Choroid plexus epithelial cell (primary cell): ENCODE results near the gene TLR9.
"Not testable (repeated sequence)": the region's sequence is repeated elsewhere in the genome, so short reads cannot be mapped to it uniquely, and the experiment has no call there.

ENCODE experiments used
- DNase-seq: peaks from one replicate; pipeline ENCODE4 v3.0.0-alpha.2; 2010; ENCODE audit warnings: low read depth
- H3K4me3 ChIP-seq: 2 replicates; pipeline ENCODE4 v1.5.1; 2011; ENCODE audit warnings: low read depth, mild to moderate bottlenecking, control low read depth, low read length, moderate library complexity
- TF ChIP-seq, protein P1 (sequence below): conservative IDR thresholded peaks from 2 replicates; pipeline ENCODE4 v1.5.1; 2011; ENCODE audit warnings: low read depth, mild to moderate bottlenecking, control low read depth, inconsistent platforms, low read length, moderate library complexity

TLR9 gene

DNA sequence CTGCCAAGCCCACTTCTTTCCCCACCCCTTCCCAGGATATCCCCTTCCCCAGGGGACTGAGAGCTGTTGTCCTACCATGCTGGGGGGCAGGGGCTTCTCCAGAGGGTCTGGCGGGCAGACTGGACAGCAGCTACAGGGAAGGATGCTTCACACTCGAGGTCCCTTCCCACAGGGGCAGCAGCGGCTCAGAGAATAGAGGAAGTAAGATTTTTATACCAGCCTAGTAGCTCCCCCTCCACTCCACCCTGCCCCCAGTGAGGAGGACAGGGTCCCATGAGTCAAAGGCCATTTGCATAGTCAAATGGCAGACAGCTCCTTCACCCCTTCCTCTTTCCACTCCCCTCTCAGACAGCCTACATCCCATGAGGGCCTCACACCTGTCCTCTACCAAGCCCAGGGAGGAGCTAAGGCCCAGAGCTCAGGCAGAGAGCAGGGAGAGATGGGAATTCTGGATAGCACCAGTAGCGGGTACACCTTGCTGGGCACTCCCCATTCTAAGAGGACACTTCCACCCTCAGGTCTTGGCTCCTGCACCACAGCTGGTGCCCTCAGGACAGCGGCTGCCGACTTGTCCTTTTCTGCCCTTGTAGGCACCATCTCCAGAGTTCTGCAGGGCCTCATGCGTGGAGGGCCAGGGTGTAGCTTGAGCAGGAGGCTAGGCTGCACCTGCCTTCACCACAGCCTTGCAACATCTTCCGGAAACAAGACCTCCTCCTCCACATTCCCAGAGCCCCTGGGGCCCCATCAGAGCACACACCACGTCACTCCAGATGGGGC lies at the start of gene TLR9:
TLR9 (minus strand) TSS at position 194 of the 777 bp plus-strand sequence; CDS start at position 78, 116 bp downstream.
- no peak within 1 kb of the TSS for H3K4me3 ChIP-seq

GRCh38 chr3:52274781-52275180 lies 49.3 kb upstream of the TLR9 start:
- not testable (repeated sequence) for DNase-seq, H3K4me3 ChIP-seq

More for the DNA sequence above, at the start of gene TLR9:
- TF ChIP-seq, protein P1, sequence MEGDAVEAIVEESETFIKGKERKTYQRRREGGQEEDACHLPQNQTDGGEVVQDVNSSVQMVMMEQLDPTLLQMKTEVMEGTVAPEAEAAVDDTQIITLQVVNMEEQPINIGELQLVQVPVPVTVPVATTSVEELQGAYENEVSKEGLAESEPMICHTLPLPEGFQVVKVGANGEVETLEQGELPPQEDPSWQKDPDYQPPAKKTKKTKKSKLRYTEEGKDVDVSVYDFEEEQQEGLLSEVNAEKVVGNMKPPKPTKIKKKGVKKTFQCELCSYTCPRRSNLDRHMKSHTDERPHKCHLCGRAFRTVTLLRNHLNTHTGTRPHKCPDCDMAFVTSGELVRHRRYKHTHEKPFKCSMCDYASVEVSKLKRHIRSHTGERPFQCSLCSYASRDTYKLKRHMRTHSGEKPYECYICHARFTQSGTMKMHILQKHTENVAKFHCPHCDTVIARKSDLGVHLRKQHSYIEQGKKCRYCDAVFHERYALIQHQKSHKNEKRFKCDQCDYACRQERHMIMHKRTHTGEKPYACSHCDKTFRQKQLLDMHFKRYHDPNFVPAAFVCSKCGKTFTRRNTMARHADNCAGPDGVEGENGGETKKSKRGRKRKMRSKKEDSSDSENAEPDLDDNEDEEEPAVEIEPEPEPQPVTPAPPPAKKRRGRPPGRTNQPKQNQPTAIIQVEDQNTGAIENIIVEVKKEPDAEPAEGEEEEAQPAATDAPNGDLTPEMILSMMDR: no peak
- no peak for DNase-seq

- TF ChIP-seq, protein P1: no peak
- H3K4me3 ChIP-seq: no peak overlapping the region
- no peak for DNase-seq
Observed at GRCh38 chr3:52272831-52273230, 47.4 kb upstream of the TLR9 start.

GRCh38 chr3:52272172-52272571 lies 46.7 kb upstream of the TLR9 start:
- not testable (repeated sequence) for DNase-seq, H3K4me3 ChIP-seq

DNA sequence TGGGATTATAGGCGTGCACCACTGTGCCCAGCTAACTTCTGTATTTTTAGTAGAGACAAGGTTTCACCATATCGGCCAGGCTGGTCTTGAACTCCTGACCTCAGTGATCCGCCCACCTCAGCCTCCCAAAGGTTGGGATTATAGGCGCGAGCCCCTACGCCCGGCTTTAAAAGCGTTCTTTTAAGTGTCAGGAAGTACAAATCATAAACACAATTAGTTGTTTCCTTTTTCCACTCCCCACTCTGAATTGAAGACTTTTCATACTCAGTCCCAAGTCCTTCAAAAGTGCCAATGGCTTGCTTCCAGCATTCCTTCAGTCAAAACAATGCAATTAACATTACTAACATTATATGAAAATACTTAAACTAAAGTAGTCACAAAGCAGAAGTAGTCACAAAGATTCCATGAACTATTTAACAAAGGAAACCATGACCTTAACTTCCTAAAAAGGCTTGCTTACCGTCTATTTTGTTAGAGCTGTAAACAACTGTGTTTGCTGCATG lies 44.9 kb upstream of the TLR9 start:
- H3K4me3 ChIP-seq: no peak overlapping the region
- DNase-seq: no peak
- TF ChIP-seq, protein P1: no peak

GRCh38 chr3:52269776-52270175 lies 44.3 kb upstream of the TLR9 start:
- H3K4me3 ChIP-seq: no peak overlapping the region
- DNase-seq: no peak
- TF ChIP-seq, protein P1: no peak

DNA sequence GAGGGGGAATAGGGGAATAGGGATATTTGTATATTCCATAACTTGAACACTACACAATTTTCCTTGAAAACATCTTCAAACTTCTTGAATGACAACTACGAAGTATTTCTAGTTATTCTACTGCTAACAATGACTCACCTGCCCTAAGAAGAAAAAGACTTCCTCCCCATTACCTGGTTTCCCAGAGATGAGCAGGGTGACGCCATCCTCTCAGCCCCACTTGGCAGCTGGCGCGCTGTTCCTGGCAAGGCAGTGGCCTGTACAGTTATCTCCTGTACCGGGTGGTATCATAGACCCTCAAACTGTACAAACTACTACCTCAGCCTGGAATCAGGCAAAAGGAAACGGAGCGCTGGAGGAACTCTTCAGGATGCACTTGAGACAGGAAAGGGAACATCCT lies 42.6 kb upstream of the TLR9 start:
- no peak overlapping the region for H3K4me3 ChIP-seq
- TF ChIP-seq, protein P1: no peak
- no peak for DNase-seq

DNA sequence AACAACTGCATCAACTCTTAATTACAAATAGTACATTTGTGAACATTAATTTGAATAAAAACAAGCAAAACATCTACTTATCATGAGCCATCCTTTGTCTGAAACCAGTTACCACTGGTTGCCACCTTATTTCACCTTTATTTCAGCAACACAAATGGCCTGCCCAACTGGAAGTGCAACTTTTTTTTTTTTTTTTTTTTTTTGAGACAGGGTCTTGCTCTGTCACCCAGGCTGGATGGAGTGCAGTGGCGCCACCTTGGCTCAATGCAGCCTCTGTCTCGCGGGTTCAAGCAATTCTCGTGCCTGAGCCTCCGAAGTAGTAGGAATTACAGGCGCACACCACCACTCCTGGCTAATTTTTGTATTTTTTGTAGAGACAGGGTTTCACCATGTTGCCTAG lies 39.9 kb upstream of the TLR9 start:
- H3K4me3 ChIP-seq: no peak overlapping the region
- TF ChIP-seq, protein P1: no peak
- no peak for DNase-seq
